CD14-positive monocyte (primary cell): ENCODE measurements around the gene TIAM1. TPM values are rescaled to one million over a fixed set of nuclear protein-coding genes. Genes with fewer than 3 reads are reported as not detected.

ENCODE experiments used
- DNase-seq, 3 donors: peaks; one replicate each; pipeline ENCODE4 v3.0.0-alpha.2; 2011 to 2022
- H2AFZ ChIP-seq: 2 replicates; pipeline ENCODE4 v1.6.0; 2012; ENCODE audit warnings: mild to moderate bottlenecking, low read depth, low read length, inconsistent platforms; ENCODE audit not compliant: insufficient read depth, poor library complexity, severe bottlenecking
- H3K27ac ChIP-seq, 2 donors: 1 replicate in 1 of 2; 2 replicates in 1 of 2; pipeline ENCODE4 v1.5.1; 2012 to 2013; ENCODE audit warnings: low read length in 2 of 2, control low read depth in 1 of 2, inconsistent platforms in 1 of 2, low read depth in 1 of 2, mild to moderate bottlenecking in 1 of 2
- H3K27me3 ChIP-seq, 2 donors: one replicate each; pipeline versions ENCODE4 v1.6.0 to v1.6.1; 2011 to 2013; ENCODE audit warnings: low read length in 2 of 2; ENCODE audit not compliant: control insufficient read depth in 2 of 2, insufficient read depth in 2 of 2
- H3K36me3 ChIP-seq, 2 donors: replicated peaks in 1 of 2; 1 replicate in 1 of 2; 2 replicates in 1 of 2; pipeline versions ENCODE4 v1.5.1 to v1.6.1; 2012 to 2013; ENCODE audit warnings: low read length in 2 of 2, control low read depth in 1 of 2, inconsistent platforms in 1 of 2, mild to moderate bottlenecking in 1 of 2; ENCODE audit not compliant: insufficient read depth in 2 of 2, control insufficient read depth in 1 of 2
- H3K4me1 ChIP-seq, 2 donors: 1 replicate in 1 of 2; 2 replicates in 1 of 2; pipeline versions ENCODE4 v1.5.1 to v1.6.1; 2012 to 2013; ENCODE audit warnings: low read length in 2 of 2, control low read depth in 1 of 2, inconsistent platforms in 1 of 2, mild to moderate bottlenecking in 1 of 2, moderate library complexity in 1 of 2; ENCODE audit not compliant: insufficient read depth in 2 of 2, control insufficient read depth in 1 of 2
- H3K4me2 ChIP-seq: replicated peaks from 2 replicates; pipeline ENCODE3; 2012; ENCODE audit warnings: low read length, moderate library complexity, mild to moderate bottlenecking; ENCODE audit not compliant: poor library complexity, severe bottlenecking; ENCODE audit errors: extremely low read depth
- H3K4me3 ChIP-seq, 3 experiments: fragments of 200-600 bp in 1 of 3; sonication (generic) in 1 of 3; replicated peaks in 1 of 3; 1 replicate in 2 of 3; 2 replicates in 1 of 3; pipeline ENCODE4 v1.5.1; 2011 to 2013; ENCODE audit warnings: low read length in 3 of 3, mild to moderate bottlenecking in 3 of 3, control low read depth in 2 of 3, low read depth in 2 of 3, inconsistent platforms in 1 of 3, moderate library complexity in 1 of 3
- H3K79me2 ChIP-seq: 2 replicates; pipeline ENCODE4 v1.6.0; 2012; ENCODE audit warnings: mild to moderate bottlenecking, control low read depth, inconsistent platforms, low read length, moderate library complexity; ENCODE audit not compliant: insufficient read depth
- H3K9ac ChIP-seq: 2 replicates; pipeline ENCODE4 v1.6.0; 2017; ENCODE audit warnings: low read length, mild to moderate bottlenecking; ENCODE audit not compliant: insufficient read depth, poor library complexity, severe bottlenecking
- H3K9me3 ChIP-seq, 2 donors: replicated peaks in 1 of 2; 1 replicate in 1 of 2; 2 replicates in 1 of 2; pipeline versions ENCODE4 v1.5.1 to v1.6.1; 2012 to 2013; ENCODE audit warnings: low read length in 2 of 2, control low read depth in 1 of 2; ENCODE audit not compliant: control insufficient read depth in 1 of 2, insufficient read depth in 1 of 2
- H4K20me1 ChIP-seq: 2 replicates; pipeline ENCODE4 v1.6.0; 2012; ENCODE audit warnings: mild to moderate bottlenecking, low read length, control low read depth, moderate library complexity; ENCODE audit not compliant: insufficient read depth
- H3K27ac Mint-ChIP-seq, 7 donors: one replicate each; pipeline ENCODE4 v1.8.0; 2020; ENCODE audit warnings: mild to moderate bottlenecking in 7 of 7, mixed read lengths in 7 of 7, moderate library complexity in 6 of 7, inconsistent platforms in 2 of 7
- H3K27me3 Mint-ChIP-seq, 3 donors: one replicate each; pipeline ENCODE4 v1.8.0; 2021 to 2022; ENCODE audit warnings: low read depth in 3 of 3, mild to moderate bottlenecking in 3 of 3, mixed read lengths in 3 of 3, moderate library complexity in 3 of 3, inconsistent platforms in 1 of 3
- H3K36me3 Mint-ChIP-seq, 2 donors: one replicate each; pipeline ENCODE4 v1.8.0; 2020; ENCODE audit warnings: mixed read lengths in 2 of 2, inconsistent platforms in 1 of 2, mild to moderate bottlenecking in 1 of 2
- H3K4me1 Mint-ChIP-seq: one replicate; pipeline ENCODE4 v1.8.0; 2020; ENCODE audit warnings: mild to moderate bottlenecking, mixed read lengths
- H3K4me3 Mint-ChIP-seq, 2 donors: one replicate each; pipeline ENCODE4 v1.8.0; 2020; ENCODE audit warnings: mild to moderate bottlenecking in 2 of 2, mixed read lengths in 2 of 2, moderate library complexity in 1 of 2
- H3K9me3 Mint-ChIP-seq, 7 donors: one replicate each; pipeline ENCODE4 v1.8.0; 2020 to 2022; ENCODE audit warnings: mixed read lengths in 7 of 7, mild to moderate bottlenecking in 6 of 7, moderate library complexity in 6 of 7, inconsistent platforms in 2 of 7
- WGBS: methylation state at CpG from one replicate; pipeline ENCODE4 v1.1.5; 2013; ENCODE audit warnings: missing lambda C conversion rate; ENCODE audit not compliant: insufficient coverage; 5-methylcytosine and 5-hydroxymethylcytosine counted together
- intact Hi-C, 2 donors: fragments of 100-400 bp; cut with micrococcal nuclease; formaldehyde crosslinking; loops; one replicate each; pipeline versions ENCODE4 v1.15.0 to v1.15.1; 2023
- polyA plus RNA-seq, 3 donors: library from polyadenylated mRNA; depleted of rRNA in 1 of 3; unstranded in 2 of 3; stranded (reverse) in 1 of 3; fragments of 300-500 nt in 2 of 3; fragments of >200 nt in 1 of 3; fragmentation: Illumina TruSeq in 2 of 3; gene quantifications; 1 replicate in 2 of 3; 2 replicates in 1 of 3; pipeline ENCODE4 v1.2.3, GENCODE V29; 2012 to 2021
- TF ChIP-seq, protein P1 (sequence below): fragments of 200-600 bp; IDR thresholded peaks from one replicate; pipeline ENCODE4 v1.8.0; 2022; ENCODE audit warnings: antibody characterized with exemption, mild to moderate bottlenecking

Gene TIAM1
- polyA plus RNA-seq, 3 donors: 17.7 to 55.0 (median 45.3) TPM

- Histone ChIP-seq H4K20me1 (peaks cover 26% of the 10 kb centered on the region), H3K27me3 (no peaks in the 10 kb centered on the region), H3K9me3 (peaks cover 13 to 24% of the 10 kb centered on the region in 2 donors), H3K79me2 (no peaks in the 10 kb centered on the region), H3K36me3 (peaks cover 0 to 63% of the 10 kb centered on the region in 2 donors), H3K4me3 (no peak overlapping the region), H3K4me2 (no peak overlapping the region), H3K4me1 (peaks cover 22 to 27% of the 10 kb centered on the region in 2 donors), H3K9ac (no peak overlapping the region), H3K27ac (no peak overlapping the region), H2AFZ (no peak overlapping the region)
- H3K4me1 Mint-ChIP-seq: peaks cover 28% of the 10 kb centered on the region
- WGBS: 91% methylated on average over 4 of the region's 5 CpGs
- DNase-seq: no peak
- intact Hi-C loops: no loop called here
- H3K36me3 Mint-ChIP-seq: peaks cover 34 to 58% of the 10 kb centered on the region in 2 donors
- no peak overlapping the region for H3K4me3 Mint-ChIP-seq
- TF ChIP-seq, protein P1, sequence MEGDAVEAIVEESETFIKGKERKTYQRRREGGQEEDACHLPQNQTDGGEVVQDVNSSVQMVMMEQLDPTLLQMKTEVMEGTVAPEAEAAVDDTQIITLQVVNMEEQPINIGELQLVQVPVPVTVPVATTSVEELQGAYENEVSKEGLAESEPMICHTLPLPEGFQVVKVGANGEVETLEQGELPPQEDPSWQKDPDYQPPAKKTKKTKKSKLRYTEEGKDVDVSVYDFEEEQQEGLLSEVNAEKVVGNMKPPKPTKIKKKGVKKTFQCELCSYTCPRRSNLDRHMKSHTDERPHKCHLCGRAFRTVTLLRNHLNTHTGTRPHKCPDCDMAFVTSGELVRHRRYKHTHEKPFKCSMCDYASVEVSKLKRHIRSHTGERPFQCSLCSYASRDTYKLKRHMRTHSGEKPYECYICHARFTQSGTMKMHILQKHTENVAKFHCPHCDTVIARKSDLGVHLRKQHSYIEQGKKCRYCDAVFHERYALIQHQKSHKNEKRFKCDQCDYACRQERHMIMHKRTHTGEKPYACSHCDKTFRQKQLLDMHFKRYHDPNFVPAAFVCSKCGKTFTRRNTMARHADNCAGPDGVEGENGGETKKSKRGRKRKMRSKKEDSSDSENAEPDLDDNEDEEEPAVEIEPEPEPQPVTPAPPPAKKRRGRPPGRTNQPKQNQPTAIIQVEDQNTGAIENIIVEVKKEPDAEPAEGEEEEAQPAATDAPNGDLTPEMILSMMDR: no peak
- no peak overlapping the region for H3K27ac Mint-ChIP-seq
- peaks cover 0 to 5% (median 2%) of the 10 kb centered on the region in 3 donors for H3K27me3 Mint-ChIP-seq
- H3K9me3 Mint-ChIP-seq: peaks cover 9 to 24% (median 16%) of the 10 kb centered on the region in 7 donors
Observed at GRCh38 chr21:31157756-31158155, 186.3 kb downstream of the TIAM1 start.

- H3K36me3 Mint-ChIP-seq: peaks cover 41 to 65% of the 10 kb centered on the region in 2 donors
- peaks cover 0 to 5% (median 2%) of the 10 kb centered on the region in 3 donors for H3K27me3 Mint-ChIP-seq
- Histone ChIP-seq H3K27me3 (no peaks in the 10 kb centered on the region), H3K9ac (no peak overlapping the region), H3K79me2 (no peaks in the 10 kb centered on the region), H3K27ac (no peak overlapping the region), H3K36me3 (peaks cover 0 to 74% of the 10 kb centered on the region in 2 donors), H2AFZ (no peak overlapping the region), H3K4me1 (peaks cover 17 to 18% of the 10 kb centered on the region in 2 donors), H3K4me3 (no peak overlapping the region), H3K4me2 (no peak overlapping the region), H4K20me1 (peaks cover 22% of the 10 kb centered on the region), H3K9me3 (peaks cover 13 to 24% of the 10 kb centered on the region in 2 donors)
- no peak for DNase-seq
- intact Hi-C loops: no loop called here
- WGBS: 100% methylated on average over 1 of the region's 2 CpGs
- H3K9me3 Mint-ChIP-seq: peaks cover 9 to 26% (median 16%) of the 10 kb centered on the region in 7 donors
- H3K4me1 Mint-ChIP-seq: peaks cover 17% of the 10 kb centered on the region
- no peak overlapping the region for H3K4me3 Mint-ChIP-seq
- TF ChIP-seq, protein P1: no peak
- no peak overlapping the region for H3K27ac Mint-ChIP-seq
Observed at GRCh38 chr21:31156662-31157061, 187.4 kb downstream of the TIAM1 start.
